ENCODE measurements around the gene TAX1BP1. TPM values are rescaled to one million over a fixed set of nuclear protein-coding genes. Genes with fewer than 3 reads are reported as not detected.

Gene TAX1BP1
- total RNA-seq, 1 experiment from 2014 or later: 69.9 TPM

Other genes with a start within 250 kb of the TAX1BP1 start
- 27.9 to 37.7 TPM (median 37.0 TPM) in 3 replicates for gene HIBADH, start 77.3 kb upstream of the TAX1BP1 start, total RNA-seq (2021)